ENCODE data around the gene LGALS4. TPM values are rescaled to one million over a fixed set of nuclear protein-coding genes. Genes with fewer than 3 reads are reported as not detected.

LGALS4 gene
- polyA plus RNA-seq, 1 of the 3 experiments (the other 2 are of a cell fraction): 0.21 TPM

- no peak for DNase-seq
- no peak overlapping the region for H3K4me2 ChIP-seq
- CTCF ChIA-PET: no interaction called here
- H3F3A ChIP-seq (replicated peaks; ENCODE audit: insufficient read depth): no peaks in the 10 kb centered on the region
- H3K27ac ChIP-seq (ENCODE audit: low read depth in 2 of 2, low read length in 1 of 2): no peak overlapping the region
- H3K36me3 ChIP-seq (replicated peaks in 1 of 2; ENCODE audit: control insufficient read depth in 1 of 2, insufficient read depth in 2 of 2, low read length in 1 of 2): no peaks in the 10 kb centered on the region
- POLR2A ChIA-PET: no interaction called here
- H3K9me2 ChIP-seq: no peaks in the 10 kb centered on the region
- no peaks in the 10 kb centered on the region for H3K4me1 ChIP-seq (ENCODE audit: control insufficient read depth in 1 of 2, insufficient read depth in 2 of 2, low read depth in 1 of 2, low read length in 1 of 2)
- H3K9me3 ChIP-seq: no peaks in the 10 kb centered on the region
- H2AFZ ChIP-seq (ENCODE audit: low read depth): no peak overlapping the region
- TF ChIP-seq SIN3A (IDR thresholded peaks at IDR 0.05; ENCODE audit: borderline replicate concordance, low read depth, low read length) (no peak), RAD21 (IDR thresholded peaks at IDR 0.05; ENCODE audit: low read length) (no peak), REST (IDR thresholded peaks at IDR 0.05; ENCODE audit: low read depth, low read length) (no peak), IRF3 (IDR thresholded peaks at IDR 0.05; ENCODE audit: low read depth, low read length) (no peak), CHD2 (IDR thresholded peaks at IDR 0.05; ENCODE audit: low read length, partially characterized antibody) (no peak), EZH2phosphoT487 (IDR thresholded peaks at IDR 0.05; ENCODE audit: borderline replicate concordance, low read depth) (no peak), MXI1 (IDR thresholded peaks at IDR 0.05; ENCODE audit: low read depth, low read length) (no peak), FOSL2 (IDR thresholded peaks at IDR 0.05; ENCODE audit: borderline replicate concordance, low read depth) (no peak), NFIC (IDR thresholded peaks at IDR 0.05; ENCODE audit: borderline replicate concordance) (no peak), ELF1 (IDR thresholded peaks at IDR 0.05) (no peak), FOXM1 (IDR thresholded peaks at IDR 0.05; ENCODE audit: low read depth) (no peak), JUND (IDR thresholded peaks at IDR 0.05) (no peak), POLR2AphosphoS5 (IDR thresholded peaks at IDR 0.05; ENCODE audit: low read depth, low read length) (no peak)
- no peak overlapping the region for H3K9ac ChIP-seq
- H3K4me3 ChIP-seq (ENCODE audit: low read depth in 2 of 2, low read length in 1 of 2): no peak overlapping the region
- H3K79me2 ChIP-seq (ENCODE audit: insufficient read depth): no peaks in the 10 kb centered on the region
- H4K20me1 ChIP-seq (ENCODE audit: insufficient read depth): no peaks in the 10 kb centered on the region
- H3K27me3 ChIP-seq (ENCODE audit: insufficient read depth): no peaks in the 10 kb centered on the region
- 42% methylated on average over 2 of the region's 2 CpGs for WGBS (ENCODE audit: low lambda C conversion rate)
Measured at GRCh38 chr19:38796154-38796553, 16.6 kb downstream of the LGALS4 start.

GRCh38 chr19:38795549-38795948 is 17.2 kb downstream of the LGALS4 start:
- Histone ChIP-seq H3K27me3 (ENCODE audit: insufficient read depth) (no peaks in the 10 kb centered on the region), H3K79me2 (ENCODE audit: insufficient read depth) (no peaks in the 10 kb centered on the region), H3K36me3 (replicated peaks in 1 of 2; ENCODE audit: control insufficient read depth in 1 of 2, insufficient read depth in 2 of 2, low read length in 1 of 2) (no peaks in the 10 kb centered on the region), H2AFZ (ENCODE audit: low read depth) (no peak overlapping the region), H3K4me2 (no peak overlapping the region), H3K4me3 (ENCODE audit: low read depth in 2 of 2, low read length in 1 of 2) (no peak overlapping the region), H3K4me1 (ENCODE audit: control insufficient read depth in 1 of 2, insufficient read depth in 2 of 2, low read depth in 1 of 2, low read length in 1 of 2) (no peaks in the 10 kb centered on the region), H3K27ac (ENCODE audit: low read depth in 2 of 2, low read length in 1 of 2) (no peak overlapping the region), H4K20me1 (ENCODE audit: insufficient read depth) (no peaks in the 10 kb centered on the region), H3F3A (replicated peaks; ENCODE audit: insufficient read depth) (no peaks in the 10 kb centered on the region), H3K9ac (no peak overlapping the region), H3K9me2 (no peaks in the 10 kb centered on the region), H3K9me3 (no peaks in the 10 kb centered on the region)
- CTCF ChIA-PET: no interaction called here
- 65% methylated on average over 4 of the region's 4 CpGs for WGBS (ENCODE audit: low lambda C conversion rate)
- TF ChIP-seq MAX (IDR thresholded peaks at IDR 0.05; ENCODE audit: low read depth) (no peak), IRF3 (IDR thresholded peaks at IDR 0.05; ENCODE audit: low read depth, low read length) (no peak), NRF1 (IDR thresholded peaks at IDR 0.05; ENCODE audit: low read depth, low read length) (no peak), REST (IDR thresholded peaks at IDR 0.05; ENCODE audit: low read depth, low read length) (no peak), RFX5 (IDR thresholded peaks at IDR 0.05; ENCODE audit: low read length) (no peak), FOXM1 (IDR thresholded peaks at IDR 0.05; ENCODE audit: low read depth) (no peak), SMC3 (IDR thresholded peaks at IDR 0.05; ENCODE audit: low read depth, low read length) (no peak), TAF1 (IDR thresholded peaks at IDR 0.05; ENCODE audit: borderline replicate concordance, low read depth, low read length) (no peak), MXI1 (IDR thresholded peaks at IDR 0.05; ENCODE audit: low read depth, low read length) (no peak), RCOR1 (IDR thresholded peaks at IDR 0.05; ENCODE audit: low read length) (no peak)
- POLR2A ChIA-PET: no interaction called here
- no peak for DNase-seq
